ENCODE measurements around the gene ZYX. TPM values are rescaled to one million over a fixed set of nuclear protein-coding genes. Genes with fewer than 3 reads are reported as not detected.

The ZYX gene
- total and polyA plus RNA-seq, 9 of the 15 experiments (the other 6 are each of a cell fraction or from before 2014, with no cell fraction given), result 1.8 to 130 (median 15.7) TPM

- 0 out of 2 replicates have a peak, but pooled peaks have one; percentile 5 for TF ChIP-seq PRMT5 (CRISPR knock-in tag; IDR thresholded peaks at IDR 0.05)
- TF ChIP-seq BRD4 (IDR thresholded peaks at IDR 0.05), result no peak
- no peak for TF ChIP-seq RBM15 (IDR thresholded peaks at IDR 0.05; ENCODE audit: insufficient read depth, low read length)
- no peak for TF ChIP-seq CBX2 (IDR thresholded peaks at IDR 0.05; ENCODE audit: insufficient read depth, low read length, poor library complexity, severe bottlenecking)
- TF ChIP-seq, protein P1, sequence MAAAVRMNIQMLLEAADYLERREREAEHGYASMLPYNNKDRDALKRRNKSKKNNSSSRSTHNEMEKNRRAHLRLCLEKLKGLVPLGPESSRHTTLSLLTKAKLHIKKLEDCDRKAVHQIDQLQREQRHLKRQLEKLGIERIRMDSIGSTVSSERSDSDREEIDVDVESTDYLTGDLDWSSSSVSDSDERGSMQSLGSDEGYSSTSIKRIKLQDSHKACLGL (CRISPR knock-in tag; IDR thresholded peaks at IDR 0.05; ENCODE audit: borderline replicate concordance, poor library complexity, severe bottlenecking), result no peak
- intact Hi-C loops (cut with micrococcal nuclease) (no loop called here), in situ Hi-C loops (cut with MboI) (no loop called here)
- ChIA-PET POLR2A (no interaction called here), CTCF (ENCODE audit: low intra/inter-chr PET ratio) (no interaction called here)
- DNase-seq (ENCODE audit: extremely low read depth in 1 of 4, low spot score in 3 of 4), result no peak
- no peaks in the 10 kb centered on the region for H3K79me2 ChIP-seq (ENCODE audit: control insufficient read depth, insufficient read depth, low read length)
- ATAC-seq, result no peak
- H4K20me1 ChIP-seq (replicated peaks; ENCODE audit: control insufficient read depth, insufficient read depth, low read length), result no peaks in the 10 kb centered on the region
- H3K4me3 ChIP-seq, result no peak overlapping the region
- H3K4me1 ChIP-seq (replicated peaks in 1 of 2; ENCODE audit: control insufficient read depth in 2 of 2, insufficient read depth in 2 of 2, low read length in 2 of 2), result peaks cover 0 to 3% of the 10 kb centered on the region in 2 experiments; a peak in 1 of 5 replicates
- H3K27me3 ChIP-seq (ENCODE audit: control insufficient read depth in 2 of 2, insufficient read depth in 2 of 2, low read length in 2 of 2), result peaks cover 64 to 85% of the 10 kb centered on the region in 2 experiments
- H3K9me3 ChIP-seq (replicated peaks; ENCODE audit: control insufficient read depth, insufficient read depth, low read depth, low read length), result no peaks in the 10 kb centered on the region
- FAIRE-seq, result no peak
- H3K36me3 ChIP-seq (ENCODE audit: control insufficient read depth, insufficient read depth, low read length), result no peaks in the 10 kb centered on the region
- BruUV-seq (replicated peaks), result no TSS peak
- H3K4me2 ChIP-seq (ENCODE audit: insufficient read depth, low read length), result no peak overlapping the region
- H3K9me1 ChIP-seq (ENCODE audit: control insufficient read depth, insufficient read depth, low read length), result no peaks in the 10 kb centered on the region
- no peak overlapping the region for H3K27ac ChIP-seq (ENCODE audit: extremely low read depth, low read depth, low read length)
- H3K9ac ChIP-seq (ENCODE audit: insufficient read depth in 1 of 2, low read depth in 2 of 2, low read length in 2 of 2), result no peak overlapping the region
- H2AFZ ChIP-seq (ENCODE audit: low read depth, low read length), result no peak overlapping the region
- 0% methylated on average over 8 of the region's 8 CpGs for WGBS (ENCODE audit: insufficient coverage, low coverage, missing lambda C conversion rate)
These were observed 26.8 kb upstream of the ZYX start for GRCh38 chr7:143354376-143354775.

DNA sequence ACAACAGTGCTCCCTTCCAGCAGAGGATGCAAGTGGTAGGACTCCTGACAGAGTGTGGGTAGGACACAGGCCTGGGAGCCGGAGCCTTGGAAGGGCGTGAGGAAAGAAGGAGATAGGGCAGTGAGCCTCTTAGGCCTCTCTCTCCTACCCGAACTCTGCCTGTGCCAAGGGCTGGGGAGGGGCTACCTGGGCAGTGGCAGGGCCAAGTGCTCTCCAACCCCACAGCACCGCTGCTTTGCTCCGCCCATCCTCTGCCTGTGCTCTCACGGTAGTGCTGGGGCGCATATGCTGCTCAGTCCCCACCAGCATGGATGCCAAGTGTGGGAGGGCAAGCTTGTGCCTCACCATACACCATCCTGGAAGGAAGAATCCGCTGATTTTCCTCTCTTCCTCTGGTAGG is 26.2 kb upstream of the ZYX start:
- DNase-seq (ENCODE audit: extremely low read depth in 1 of 4, low spot score in 3 of 4) (no peak), FAIRE-seq (no peak), ATAC-seq (no peak; the same call in 2 of the 3 replicates)
- peak overlapping the region in 1 of 2 experiments; percentile 21; a peak in 1 of 4 replicates for H3K9ac ChIP-seq (ENCODE audit: insufficient read depth in 1 of 2, low read depth in 2 of 2, low read length in 2 of 2)
- H3K4me1 ChIP-seq (replicated peaks in 1 of 2; ENCODE audit: control insufficient read depth in 2 of 2, insufficient read depth in 2 of 2, low read length in 2 of 2), result peaks cover 0 to 3% of the 10 kb centered on the region in 2 experiments; a peak in 1 of 5 replicates
- H4K20me1 ChIP-seq (replicated peaks; ENCODE audit: control insufficient read depth, insufficient read depth, low read length), result peaks cover 4% of the 10 kb centered on the region; the same call in 1 of the 2 replicates
- H3K4me2 ChIP-seq (ENCODE audit: insufficient read depth, low read length), result no peak overlapping the region
- ChIA-PET CTCF (ENCODE audit: low intra/inter-chr PET ratio) (no interaction called here), POLR2A (no interaction called here)
- in situ Hi-C loops (cut with MboI) (no loop called here), intact Hi-C loops (cut with micrococcal nuclease) (no loop called here)
- H2AFZ ChIP-seq (ENCODE audit: low read depth, low read length), result no peak overlapping the region
- H3K4me3 ChIP-seq, result no peak overlapping the region
- no TSS peak for BruUV-seq (replicated peaks)
- 5% methylated on average over 8 of the region's 8 CpGs for WGBS (ENCODE audit: insufficient coverage, low coverage, missing lambda C conversion rate)
- no peak overlapping the region for H3K27ac ChIP-seq (ENCODE audit: extremely low read depth, low read depth, low read length)
- no peaks in the 10 kb centered on the region for H3K36me3 ChIP-seq (ENCODE audit: control insufficient read depth, insufficient read depth, low read length)
- no peaks in the 10 kb centered on the region for H3K79me2 ChIP-seq (ENCODE audit: control insufficient read depth, insufficient read depth, low read length)
- TF ChIP-seq TEAD4 (IDR thresholded peaks at IDR 0.05; ENCODE audit: low read length) (no peak), TEAD4 (CRISPR knock-in tag; IDR thresholded peaks at IDR 0.05; ENCODE audit: borderline replicate concordance) (peak; percentile 25; the same call in 1 of the 2 replicates), EWSR1 (IDR thresholded peaks at IDR 0.05; ENCODE audit: borderline replicate concordance, low read depth, partially characterized antibody) (no peak)
- H3K9me3 ChIP-seq (replicated peaks; ENCODE audit: control insufficient read depth, insufficient read depth, low read depth, low read length), result no peaks in the 10 kb centered on the region
- H3K9me1 ChIP-seq (ENCODE audit: control insufficient read depth, insufficient read depth, low read length), result peaks cover 3% of the 10 kb centered on the region
- peaks cover 65 to 85% of the 10 kb centered on the region in 2 experiments for H3K27me3 ChIP-seq (ENCODE audit: control insufficient read depth in 2 of 2, insufficient read depth in 2 of 2, low read length in 2 of 2)

Data from K562 (cell line).